Sigmoid colon (tissue), 4 donors: ENCODE measurements around the gene MAPT.

Experiments used
- EP300 ChIP-seq, 4 donors: sonication (generic); formaldehyde crosslinking; IDR thresholded peaks; one replicate each; pipeline ENCODE4 v1.6.1; 2017; ENCODE audit warnings: antibody characterized with exemption in 4 of 4
- POLR2A ChIP-seq, 2 donors: fragments of 450-650 bp; IDR thresholded peaks; one replicate each; pipeline ENCODE4 v1.6.1; 2016; ENCODE audit warnings: antibody characterized with exemption in 2 of 2, mild to moderate bottlenecking in 2 of 2, moderate library complexity in 2 of 2
- POLR2AphosphoS5 ChIP-seq, 4 donors: sonication (generic); formaldehyde crosslinking; IDR thresholded peaks; one replicate each; pipeline ENCODE4 v1.6.1; 2017; ENCODE audit warnings: antibody characterized with exemption in 4 of 4
- TF ChIP-seq, protein P1 (sequence below), 4 experiments: fragments of 450-650 bp in 3 of 4; fragments of 200-600 bp in 1 of 4; IDR thresholded peaks; one replicate each; pipeline ENCODE4 v1.5.1; 2016 to 2019; ENCODE audit warnings: antibody characterized with exemption in 4 of 4, mild to moderate bottlenecking in 3 of 4, moderate library complexity in 2 of 4

GRCh38 chr17:45976391-45976754, 82.0 kb downstream of the MAPT start:
- TF ChIP-seq EP300 (IDR thresholded peaks at IDR 0.05), result no peak
- TF ChIP-seq, protein P1, sequence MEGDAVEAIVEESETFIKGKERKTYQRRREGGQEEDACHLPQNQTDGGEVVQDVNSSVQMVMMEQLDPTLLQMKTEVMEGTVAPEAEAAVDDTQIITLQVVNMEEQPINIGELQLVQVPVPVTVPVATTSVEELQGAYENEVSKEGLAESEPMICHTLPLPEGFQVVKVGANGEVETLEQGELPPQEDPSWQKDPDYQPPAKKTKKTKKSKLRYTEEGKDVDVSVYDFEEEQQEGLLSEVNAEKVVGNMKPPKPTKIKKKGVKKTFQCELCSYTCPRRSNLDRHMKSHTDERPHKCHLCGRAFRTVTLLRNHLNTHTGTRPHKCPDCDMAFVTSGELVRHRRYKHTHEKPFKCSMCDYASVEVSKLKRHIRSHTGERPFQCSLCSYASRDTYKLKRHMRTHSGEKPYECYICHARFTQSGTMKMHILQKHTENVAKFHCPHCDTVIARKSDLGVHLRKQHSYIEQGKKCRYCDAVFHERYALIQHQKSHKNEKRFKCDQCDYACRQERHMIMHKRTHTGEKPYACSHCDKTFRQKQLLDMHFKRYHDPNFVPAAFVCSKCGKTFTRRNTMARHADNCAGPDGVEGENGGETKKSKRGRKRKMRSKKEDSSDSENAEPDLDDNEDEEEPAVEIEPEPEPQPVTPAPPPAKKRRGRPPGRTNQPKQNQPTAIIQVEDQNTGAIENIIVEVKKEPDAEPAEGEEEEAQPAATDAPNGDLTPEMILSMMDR (IDR thresholded peaks at IDR 0.05), result no peak
- no peak for TF ChIP-seq POLR2A (IDR thresholded peaks at IDR 0.05)
- TF ChIP-seq POLR2AphosphoS5 (IDR thresholded peaks at IDR 0.05), result no peak
